Loucy (cell line): ENCODE data around the gene C18orf32.
A peak's percentile ranks its signal among the peaks of the same experiment; 100 is the strongest.

Source experiments
- H2AFZ ChIP-seq: fragments of 200-600 bp; sonication (generic); 2 replicates; pipeline ENCODE4 v1.6.0; 2016; ENCODE audit warnings: antibody characterized with exemption, mild to moderate bottlenecking, low read length, moderate library complexity
- H3F3A ChIP-seq: fragments of 200-600 bp; 2 replicates; pipeline ENCODE4 v1.6.0; 2016; ENCODE audit warnings: antibody characterized with exemption, low read depth, mild to moderate bottlenecking
- H3K27me3 ChIP-seq: fragments of 200-600 bp; sonication (generic); 2 replicates; pipeline ENCODE4 v1.6.1; 2014; ENCODE audit warnings: low read length, mild to moderate bottlenecking; ENCODE audit not compliant: insufficient read depth, poor library complexity, severe bottlenecking
- H3K36me3 ChIP-seq: fragments of 200-600 bp; sonication (generic); 2 replicates; pipeline ENCODE4 v1.6.1; 2016; ENCODE audit warnings: low read length; ENCODE audit not compliant: insufficient read depth
- H3K4me1 ChIP-seq: fragments of 200-600 bp; sonication (generic); 2 replicates; pipeline ENCODE4 v1.5.1; 2014; ENCODE audit warnings: low read length, mild to moderate bottlenecking; ENCODE audit not compliant: insufficient read depth, poor library complexity, severe bottlenecking
- H3K4me2 ChIP-seq: fragments of 200-600 bp; sonication (generic); 2 replicates; pipeline ENCODE4 v1.6.0; 2014; ENCODE audit warnings: antibody characterized with exemption, low read length, low read depth, mild to moderate bottlenecking; ENCODE audit not compliant: poor library complexity, severe bottlenecking
- H3K4me3 ChIP-seq: fragments of 200-600 bp; sonication (generic); 2 replicates; pipeline ENCODE4 v1.5.1; 2014; ENCODE audit warnings: low read length, mild to moderate bottlenecking, mixed read lengths; ENCODE audit not compliant: poor library complexity, severe bottlenecking
- H3K79me2 ChIP-seq: fragments of 200-600 bp; sonication (generic); 2 replicates; pipeline ENCODE4 v1.6.1; 2014; ENCODE audit warnings: low read length; ENCODE audit not compliant: insufficient read depth
- H3K9ac ChIP-seq: fragments of 200-600 bp; sonication (generic); 2 replicates; pipeline ENCODE4 v1.6.0; 2014; ENCODE audit warnings: mild to moderate bottlenecking, low read depth, low read length, moderate library complexity; ENCODE audit not compliant: poor library complexity, severe bottlenecking
- H3K9me2 ChIP-seq: fragments of 200-600 bp; sonication (generic); replicated peaks from 2 replicates; pipeline ENCODE4 v1.6.1; 2016; ENCODE audit warnings: low read depth, low read length, mixed read lengths
- H3K9me3 ChIP-seq: fragments of 200-600 bp; sonication (generic); 2 replicates; pipeline ENCODE4 v1.6.1; 2014; ENCODE audit warnings: mild to moderate bottlenecking, antibody characterized with exemption, low read length, low read depth; ENCODE audit not compliant: insufficient read depth
- H4K20me1 ChIP-seq: fragments of 200-600 bp; sonication (generic); 2 replicates; pipeline ENCODE4 v1.6.0; 2014; ENCODE audit warnings: antibody characterized with exemption, low read length, mild to moderate bottlenecking; ENCODE audit not compliant: insufficient read depth, poor library complexity, severe bottlenecking
- CTCF ChIP-seq: fragments of 200-600 bp; sonication (generic); conservative IDR thresholded peaks from 2 replicates; pipeline ENCODE4 v1.5.1; 2014; ENCODE audit warnings: mild to moderate bottlenecking, antibody characterized with exemption, low read length
- EZH2phosphoT487 ChIP-seq: fragments of 200-600 bp; IDR thresholded peaks from 2 replicates; pipeline ENCODE4 v1.6.1; 2018; ENCODE audit warnings: antibody characterized with exemption, mild to moderate bottlenecking, moderate library complexity, borderline replicate concordance

Gene C18orf32

GRCh38 chr18:49491857-49492693 is 5.0 kb upstream of the C18orf32 start, which contains the start of gene RPL17:
TSS of gene RPL17 (minus strand) at chr18:49492465.
- Histone ChIP-seq H3K79me2 (peaks cover 40% of the 10 kb centered on the region), H4K20me1 (peaks cover 45% of the 10 kb centered on the region), H3K36me3 (peaks cover 31% of the 10 kb centered on the region), H3K4me1 (peaks cover 31% of the 10 kb centered on the region), H3K4me3 (peak within 1 kb of the TSS; percentile 94), H2AFZ (peak within 1 kb of the TSS; percentile 48), H3K27me3 (peaks cover 8% of the 10 kb centered on the region), H3K9ac (peak within 1 kb of the TSS; percentile 98), H3K4me2 (peak within 1 kb of the TSS; percentile 97), H3K9me3 (no peaks in the 10 kb centered on the region), H3K9me2 (no peaks in the 10 kb centered on the region), H3F3A (peaks cover 27% of the 10 kb centered on the region)
- no peak for TF ChIP-seq EZH2phosphoT487
- TF ChIP-seq CTCF = no peak

- Histone ChIP-seq H2AFZ (no peak overlapping the region), H3K4me1 (peaks cover 31% of the 10 kb centered on the region), H3K36me3 (peaks cover 31% of the 10 kb centered on the region), H3K9me2 (no peaks in the 10 kb centered on the region), H3K79me2 (peaks cover 42% of the 10 kb centered on the region), H3F3A (peaks cover 27% of the 10 kb centered on the region), H3K4me3 (peak overlapping the region; percentile 94), H3K4me2 (peak overlapping the region; percentile 97), H4K20me1 (peaks cover 45% of the 10 kb centered on the region), H3K9me3 (no peaks in the 10 kb centered on the region), H3K9ac (peak overlapping the region; percentile 98), H3K27me3 (peaks cover 8% of the 10 kb centered on the region)
- TF ChIP-seq CTCF = no peak
- TF ChIP-seq EZH2phosphoT487 = no peak
Observed at GRCh38 chr18:49491534-49491856, 4.5 kb upstream of the C18orf32 start.

- peaks cover 40% of the 10 kb centered on the region for H3K4me1 ChIP-seq
- peaks cover 27% of the 10 kb centered on the region for H3F3A ChIP-seq
- H3K4me3 ChIP-seq = peak overlapping the region; percentile 94
Observed at GRCh38 chr18:49490246-49490762, 3.3 kb upstream of the C18orf32 start.

More at GRCh38 chr18:49490246-49490762, 3.3 kb upstream of the C18orf32 start:
- Histone ChIP-seq H2AFZ (no peak overlapping the region), H3K9me2 (no peaks in the 10 kb centered on the region), H3K36me3 (peaks cover 31% of the 10 kb centered on the region), H4K20me1 (peaks cover 49% of the 10 kb centered on the region), H3K79me2 (peaks cover 54% of the 10 kb centered on the region), H3K4me2 (peak overlapping the region; percentile 97), H3K9me3 (no peaks in the 10 kb centered on the region), H3K9ac (peak overlapping the region; percentile 98), H3K27me3 (peaks cover 8% of the 10 kb centered on the region)
- TF ChIP-seq CTCF (no peak), EZH2phosphoT487 (no peak)
